22Rv1 (cell line): Measurements from ENCODE around the gene HDLBP.

Experiments used
- ZFX ChIP-seq: fragments of 450-650 bp; IDR thresholded peaks from 2 replicates; pipeline ENCODE4 v1.6.1; 2017; ENCODE audit warnings: antibody characterized with exemption, borderline replicate concordance
- TF ChIP-seq, protein P1 (sequence below): fragments of 450-650 bp; IDR thresholded peaks from 2 replicates; pipeline ENCODE4 v1.5.1; 2017; ENCODE audit warnings: mild to moderate bottlenecking

DNA sequence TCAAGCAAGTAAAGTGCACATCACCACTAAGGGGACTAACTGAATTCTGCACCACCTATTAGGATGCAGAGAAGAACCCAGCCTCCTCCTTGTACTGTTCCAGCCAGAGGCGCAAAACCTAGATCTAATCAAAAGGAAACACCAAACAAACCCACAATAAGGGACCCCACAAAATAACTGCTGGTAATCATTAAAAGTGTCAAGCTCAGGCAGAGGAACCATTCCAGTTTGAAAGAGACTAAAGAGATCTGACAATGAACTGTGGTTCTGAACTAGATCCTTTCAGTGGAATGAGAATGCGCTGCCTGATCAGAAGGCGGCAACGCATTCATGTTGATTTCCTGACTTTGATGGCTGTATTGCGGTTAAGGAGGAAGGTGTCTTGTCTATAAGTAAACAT, 16.8 kb downstream of the HDLBP start:
- TF ChIP-seq, protein P1, sequence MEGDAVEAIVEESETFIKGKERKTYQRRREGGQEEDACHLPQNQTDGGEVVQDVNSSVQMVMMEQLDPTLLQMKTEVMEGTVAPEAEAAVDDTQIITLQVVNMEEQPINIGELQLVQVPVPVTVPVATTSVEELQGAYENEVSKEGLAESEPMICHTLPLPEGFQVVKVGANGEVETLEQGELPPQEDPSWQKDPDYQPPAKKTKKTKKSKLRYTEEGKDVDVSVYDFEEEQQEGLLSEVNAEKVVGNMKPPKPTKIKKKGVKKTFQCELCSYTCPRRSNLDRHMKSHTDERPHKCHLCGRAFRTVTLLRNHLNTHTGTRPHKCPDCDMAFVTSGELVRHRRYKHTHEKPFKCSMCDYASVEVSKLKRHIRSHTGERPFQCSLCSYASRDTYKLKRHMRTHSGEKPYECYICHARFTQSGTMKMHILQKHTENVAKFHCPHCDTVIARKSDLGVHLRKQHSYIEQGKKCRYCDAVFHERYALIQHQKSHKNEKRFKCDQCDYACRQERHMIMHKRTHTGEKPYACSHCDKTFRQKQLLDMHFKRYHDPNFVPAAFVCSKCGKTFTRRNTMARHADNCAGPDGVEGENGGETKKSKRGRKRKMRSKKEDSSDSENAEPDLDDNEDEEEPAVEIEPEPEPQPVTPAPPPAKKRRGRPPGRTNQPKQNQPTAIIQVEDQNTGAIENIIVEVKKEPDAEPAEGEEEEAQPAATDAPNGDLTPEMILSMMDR = no peak
- TF ChIP-seq ZFX = no peak
